BJ (cell line): ENCODE data around the gene PAIP1. TPM values are rescaled to one million over a fixed set of nuclear protein-coding genes. Genes with fewer than 3 reads are reported as not detected.

Experiments
- CTCF ChIA-PET: fragments of 350-600 bp; formaldehyde crosslinking; extraction: SDS; loops from one replicate; lab custom pipeline; 2021; ENCODE audit warnings: antibody characterized with exemption, inconsistent platforms; lab: Yijun Ruan, JAX
- POLR2A ChIA-PET: fragments of 300-600 bp; sonication (Branson Sonifier 250); formaldehyde crosslinking; extraction: SDS; loops from one replicate; lab custom pipeline; 2021; ENCODE audit warnings: antibody characterized with exemption; lab: Charles Lee
- DNase-seq: peaks from one replicate; pipeline ENCODE4 v3.0.0-alpha.2; 2011; ENCODE audit warnings: low read depth
- H3K27me3 ChIP-seq: 2 replicates; pipeline ENCODE4 v1.6.0; 2011; ENCODE audit warnings: low read length; ENCODE audit not compliant: control insufficient read depth, insufficient read depth
- H3K36me3 ChIP-seq: 2 replicates; pipeline ENCODE4 v1.5.1; 2011; ENCODE audit warnings: low read length; ENCODE audit not compliant: control insufficient read depth, insufficient read depth
- H3K4me3 ChIP-seq: 2 replicates; pipeline ENCODE4 v1.5.1; 2011; ENCODE audit warnings: low read depth, mild to moderate bottlenecking, control low read depth, low read length
- CTCF ChIP-seq: IDR thresholded peaks from 2 replicates; pipeline ENCODE4 v1.5.1; 2011; ENCODE audit warnings: low read depth, mild to moderate bottlenecking, control low read depth, inconsistent platforms, low read length, moderate library complexity; ENCODE audit not compliant: insufficient read depth
- polyA plus RNA-seq: library from polyadenylated mRNA; depleted of rRNA; stranded (reverse); fragments of >200 nt; gene quantifications from 2 replicates; pipeline ENCODE4 v1.2.3, GENCODE V29; 2011

Gene PAIP1
- polyA plus RNA-seq, 1 experiment, result 71.8 TPM

GRCh38 chr5:43523662-43524072 is 33.2 kb downstream of the PAIP1 start:
- Histone ChIP-seq H3K36me3 (peaks cover 2% of the 10 kb centered on the region), H3K4me3 (no peak overlapping the region), H3K27me3 (no peaks in the 10 kb centered on the region)
- CTCF ChIA-PET, result interaction anchor here (1.4 to 1.5 kb wide), 2 partner anchors 21 to 107 kb away, joined by 3 to 6 read pairs; no protein-coding TSS in a partner anchor
- POLR2A ChIA-PET, result interaction anchor here (1.4 kb wide), 1 partner anchor 9 kb away, joined by 5 read pairs; the partner anchor contains the start of gene C5orf34
- DNase-seq, result no peak
- TF ChIP-seq CTCF, result no peak

DNA sequence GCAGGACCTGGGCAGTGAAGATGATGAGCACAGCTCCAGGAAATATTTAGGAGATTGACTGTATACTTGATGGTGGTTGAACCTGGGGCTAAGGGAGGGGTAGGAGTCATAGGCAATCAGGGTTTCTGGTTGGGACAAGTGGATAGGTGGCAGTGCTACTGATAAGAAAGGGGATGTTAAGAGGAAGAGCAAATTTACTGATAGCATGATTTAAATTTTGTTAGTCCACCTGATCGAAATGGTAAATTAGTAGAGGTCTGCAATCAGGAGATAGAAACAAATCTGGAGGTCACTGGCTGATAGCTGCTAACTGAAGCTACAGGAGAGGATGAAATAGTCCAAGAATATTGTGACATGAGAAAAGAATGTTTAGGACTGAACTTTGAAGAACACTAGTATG is 36.3 kb downstream of the PAIP1 start:
- Histone ChIP-seq H3K4me3 (no peak overlapping the region), H3K36me3 (peaks cover 2% of the 10 kb centered on the region), H3K27me3 (no peaks in the 10 kb centered on the region)
- TF ChIP-seq CTCF, result no peak
- POLR2A ChIA-PET, result no interaction called here
- CTCF ChIA-PET, result no interaction called here
- no peak for DNase-seq

- POLR2A ChIA-PET, result no interaction called here
- Histone ChIP-seq H3K27me3 (no peaks in the 10 kb centered on the region), H3K36me3 (no peaks in the 10 kb centered on the region), H3K4me3 (peak overlapping the region; percentile 62)
- no peak for TF ChIP-seq CTCF
- CTCF ChIA-PET, result no interaction called here
- no peak for DNase-seq
These were observed 41.2 kb downstream of the PAIP1 start for GRCh38 chr5:43515678-43516048.

DNA sequence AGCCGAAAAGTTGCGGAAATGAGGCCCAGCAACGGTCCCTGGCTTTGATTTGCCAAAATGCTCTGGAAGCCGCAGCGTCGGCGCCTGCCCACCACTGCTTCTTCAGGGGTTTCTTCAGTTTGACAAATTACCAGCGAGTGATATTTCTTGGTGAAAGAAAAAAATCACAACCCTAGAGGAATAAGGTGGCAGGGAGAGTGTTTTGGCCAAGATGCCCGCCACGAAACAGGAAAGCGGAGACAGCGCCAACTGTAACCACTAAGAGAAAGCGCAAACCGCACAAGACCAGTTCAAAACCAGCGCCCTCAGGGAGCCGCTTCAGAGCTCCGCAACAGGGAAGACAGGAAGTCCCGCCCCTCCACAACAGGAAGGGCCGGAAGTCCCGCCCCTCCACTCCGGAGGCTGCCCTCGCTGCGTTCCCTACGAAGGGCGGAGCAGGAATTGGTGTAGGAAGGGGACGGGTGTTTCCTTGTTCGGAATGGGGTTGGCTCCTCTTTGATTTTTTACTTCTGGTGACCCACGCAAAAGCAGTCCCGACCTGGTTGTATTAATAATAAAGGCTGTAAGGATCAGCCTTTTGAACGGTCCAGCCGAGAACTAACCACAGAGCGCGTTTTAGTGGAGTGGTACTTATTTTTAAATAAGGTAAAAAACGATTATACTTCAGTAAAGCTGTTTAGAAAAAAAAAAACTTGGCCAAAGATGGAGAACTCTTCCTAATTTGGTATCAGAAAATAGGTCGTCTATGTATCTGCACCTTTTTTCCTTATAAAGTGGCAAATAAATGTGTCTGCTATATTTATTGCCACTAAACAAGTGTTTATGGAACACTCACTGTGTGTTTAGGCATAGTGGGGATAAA is 41.8 kb downstream of the PAIP1 start, which contains the start of gene C5orf34:
C5orf34 (minus strand) TSS at position 333 of the 862 bp plus-strand sequence. CDS start 5,809 bp downstream, outside the sequence.
- peak; percentile 80 for DNase-seq
- TF ChIP-seq CTCF, result 0 out of 2 replicates have a peak, but pooled peaks have one; percentile 5
- Histone ChIP-seq H3K27me3 (no peaks in the 10 kb centered on the region), H3K4me3 (peak within 1 kb of the TSS; percentile 62), H3K36me3 (no peaks in the 10 kb centered on the region)
- ChIA-PET CTCF (no interaction called here), POLR2A (interaction anchor here (1.0 kb wide), 2 partner anchors 9 to 31 kb away, joined by 5 to 7 read pairs; partner anchors contain the start of gene TMEM267)

DNA sequence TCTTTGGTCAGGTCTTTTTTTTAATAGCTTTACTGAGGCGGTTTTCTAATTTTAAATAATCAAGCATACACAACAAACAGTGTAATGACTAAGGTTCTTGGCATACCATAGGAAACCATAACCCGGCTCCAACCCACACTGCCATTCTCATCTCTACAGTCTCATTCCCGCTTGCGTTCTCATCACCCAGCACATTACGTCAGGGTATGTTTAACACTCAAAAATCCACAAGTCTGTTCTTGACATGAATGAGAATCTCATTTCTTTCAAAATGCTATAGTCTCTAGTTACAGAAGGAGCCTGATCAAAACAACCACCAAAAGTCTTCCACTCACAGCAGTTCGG is 42.4 kb downstream of the PAIP1 start:
- no peaks in the 10 kb centered on the region for H3K27me3 ChIP-seq
- POLR2A ChIA-PET, result interaction anchor here (1.0 kb wide), 2 partner anchors 9 to 30 kb away, joined by 5 to 7 read pairs; partner anchors contain the start of gene TMEM267
- no peaks in the 10 kb centered on the region for H3K36me3 ChIP-seq
- peak; percentile 26 for DNase-seq
- CTCF ChIA-PET, result no interaction called here
- peak overlapping the region; percentile 62 for H3K4me3 ChIP-seq
- no peak for TF ChIP-seq CTCF
